Muscle of leg (tissue), 11 donors: ENCODE results near the gene TEAD2. TPM values are rescaled to one million over a fixed set of nuclear protein-coding genes. Genes with fewer than 3 reads are reported as not detected.

Experiments used
- DNase-seq: peaks from one replicate; pipeline ENCODE4 v3.0.0; 2013
- H3K27ac ChIP-seq: one replicate; pipeline ENCODE4 v1.5.1; 2013; ENCODE audit warnings: mild to moderate bottlenecking, low read length, control low read depth
- H3K27me3 ChIP-seq: one replicate; pipeline ENCODE4 v1.6.1; 2013; ENCODE audit warnings: low read length; ENCODE audit not compliant: control insufficient read depth, insufficient read depth
- H3K36me3 ChIP-seq: one replicate; pipeline ENCODE4 v1.6.1; 2013; ENCODE audit warnings: low read length; ENCODE audit not compliant: control insufficient read depth, insufficient read depth
- H3K4me1 ChIP-seq: one replicate; pipeline ENCODE4 v1.6.1; 2013; ENCODE audit warnings: low read length; ENCODE audit not compliant: control insufficient read depth, insufficient read depth
- H3K4me3 ChIP-seq: one replicate; pipeline ENCODE4 v1.5.1; 2013; ENCODE audit warnings: low read length, control low read depth
- H3K9me3 ChIP-seq: replicated peaks from 2 replicates; pipeline ENCODE4 v1.6.1; 2013; ENCODE audit warnings: low read depth, low read length; ENCODE audit not compliant: control insufficient read depth
- WGBS: methylation state at CpG from one replicate; pipeline ENCODE4 v1.1.5; 2013; ENCODE audit warnings: missing lambda C conversion rate; ENCODE audit not compliant: insufficient coverage; 5-methylcytosine and 5-hydroxymethylcytosine counted together
- polyA plus RNA-seq, 8 donors: library from polyadenylated mRNA; unstranded; fragments of 120-200 nt; gene quantifications; one replicate each; pipeline versions ENCODE4 v1.2.1 to v1.2.3, GENCODE V29; 2013; ENCODE audit warnings: inconsistent platforms in 1 of 8, low replicate concordance in 1 of 8; ENCODE audit not compliant: insufficient read length in 8 of 8, insufficient read depth in 1 of 8
- total RNA-seq: library from RNA; stranded (reverse); fragments of 120-200 nt; gene quantifications from one replicate; pipeline ENCODE4 v1.2.4, GENCODE V29; 2013

The TEAD2 gene
- total and polyA plus RNA-seq, 9 donors: 43.0 to 82.6 (median 74.0) TPM

DNA sequence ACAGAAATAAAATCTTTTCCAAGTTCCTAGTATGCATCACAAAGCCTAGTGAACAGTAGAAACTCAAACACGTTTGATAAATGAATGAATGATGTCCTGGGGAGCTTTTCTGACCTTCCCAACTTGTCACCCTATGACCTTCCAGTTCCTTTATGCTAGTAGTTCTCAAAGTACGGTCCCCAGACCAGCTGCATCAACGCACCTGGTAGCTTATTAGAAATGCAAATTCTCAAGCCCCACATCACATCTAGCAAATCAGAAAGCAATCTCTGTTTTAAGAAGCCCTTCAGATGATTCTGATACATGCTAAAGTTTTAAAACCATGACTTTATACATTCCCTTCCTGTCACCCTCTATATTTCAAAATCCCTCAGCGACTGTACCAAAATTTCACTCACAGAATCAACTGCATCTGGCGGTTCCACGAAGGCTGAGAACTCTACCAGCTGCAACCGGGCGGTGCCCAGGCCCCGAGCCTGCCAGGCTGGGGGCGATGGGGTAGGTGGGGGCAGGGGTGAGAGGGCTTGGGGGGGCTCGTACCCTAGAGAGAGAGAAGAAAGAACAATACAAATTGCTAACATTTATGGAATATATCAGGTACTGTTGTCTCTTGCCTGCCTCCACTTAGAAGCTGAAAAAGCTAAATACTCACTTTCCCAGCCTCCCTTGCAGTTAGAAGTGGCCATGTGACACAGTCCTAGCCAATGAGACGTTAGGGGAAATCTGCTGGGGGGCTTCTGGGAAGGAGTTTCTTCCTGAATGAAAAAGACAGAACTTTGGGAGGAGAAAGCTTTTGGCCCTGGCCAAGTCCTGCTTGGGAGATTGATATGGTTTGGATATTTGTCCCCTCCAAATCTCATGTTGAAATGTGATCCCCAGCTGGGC lies 13.7 kb downstream of the TEAD2 start:
- H3K4me1 ChIP-seq: no peaks in the 10 kb centered on the region
- no peak overlapping the region for H3K4me3 ChIP-seq
- peaks cover 89% of the 10 kb centered on the region for H3K36me3 ChIP-seq
- H3K27ac ChIP-seq: no peak overlapping the region
- no peaks in the 10 kb centered on the region for H3K9me3 ChIP-seq
- DNase-seq: no peak
- 100% methylated on average over 1 of the region's 12 CpGs for WGBS
- H3K27me3 ChIP-seq: no peaks in the 10 kb centered on the region

DNA sequence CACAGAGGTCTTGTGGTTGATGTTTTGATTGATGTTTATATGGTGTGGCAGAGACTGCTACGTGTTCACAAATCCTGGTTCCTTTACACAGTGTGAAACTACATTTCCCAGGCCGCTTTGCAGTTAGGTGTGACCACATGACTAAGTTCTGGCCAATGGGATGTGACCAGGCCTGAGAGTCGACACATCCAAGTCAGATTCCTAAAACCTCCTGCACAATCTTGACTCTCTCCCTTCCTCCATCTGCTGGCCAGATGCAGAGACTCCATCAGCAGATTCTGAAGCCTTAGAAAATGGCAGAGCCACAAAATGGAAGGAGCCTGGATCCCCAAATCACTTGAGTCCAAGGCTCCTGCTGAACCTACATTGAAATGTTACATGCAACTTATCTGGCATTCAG lies 14.4 kb downstream of the TEAD2 start:
- Histone ChIP-seq H3K4me1 (no peaks in the 10 kb centered on the region), H3K4me3 (no peak overlapping the region), H3K9me3 (no peaks in the 10 kb centered on the region), H3K27me3 (no peaks in the 10 kb centered on the region), H3K36me3 (peaks cover 88% of the 10 kb centered on the region), H3K27ac (no peak overlapping the region)
- DNase-seq: peak; percentile 78
- WGBS: 62% methylated on average over 3 of the region's 3 CpGs

DNA sequence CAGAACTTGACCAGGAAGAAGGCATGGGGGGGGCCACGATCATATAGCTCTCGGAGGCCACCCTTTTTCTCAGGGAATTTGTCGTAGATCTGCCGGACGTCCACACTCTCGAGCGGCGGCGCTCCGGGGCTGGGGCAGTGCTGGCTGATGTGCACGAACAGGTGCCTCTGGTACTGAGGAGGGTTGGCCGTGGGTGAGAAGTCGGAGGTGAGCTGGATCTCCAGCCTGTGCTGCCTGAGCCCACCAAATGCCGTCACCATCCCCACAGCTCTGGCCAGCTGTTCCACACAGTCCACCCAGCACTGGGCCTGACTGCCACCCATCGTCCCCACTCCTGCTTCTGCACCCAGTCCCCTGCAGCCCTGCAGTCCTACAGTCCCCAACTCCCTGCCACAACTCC lies 15.0 kb downstream of the TEAD2 start:
- Histone ChIP-seq H3K4me3 (no peak overlapping the region), H3K9me3 (no peaks in the 10 kb centered on the region), H3K27ac (no peak overlapping the region), H3K36me3 (peaks cover 90% of the 10 kb centered on the region), H3K4me1 (no peaks in the 10 kb centered on the region), H3K27me3 (no peaks in the 10 kb centered on the region)
- 88% methylated on average over 7 of the region's 15 CpGs for whole genome bisulfite sequencing
- DNase-seq: no peak

DNA sequence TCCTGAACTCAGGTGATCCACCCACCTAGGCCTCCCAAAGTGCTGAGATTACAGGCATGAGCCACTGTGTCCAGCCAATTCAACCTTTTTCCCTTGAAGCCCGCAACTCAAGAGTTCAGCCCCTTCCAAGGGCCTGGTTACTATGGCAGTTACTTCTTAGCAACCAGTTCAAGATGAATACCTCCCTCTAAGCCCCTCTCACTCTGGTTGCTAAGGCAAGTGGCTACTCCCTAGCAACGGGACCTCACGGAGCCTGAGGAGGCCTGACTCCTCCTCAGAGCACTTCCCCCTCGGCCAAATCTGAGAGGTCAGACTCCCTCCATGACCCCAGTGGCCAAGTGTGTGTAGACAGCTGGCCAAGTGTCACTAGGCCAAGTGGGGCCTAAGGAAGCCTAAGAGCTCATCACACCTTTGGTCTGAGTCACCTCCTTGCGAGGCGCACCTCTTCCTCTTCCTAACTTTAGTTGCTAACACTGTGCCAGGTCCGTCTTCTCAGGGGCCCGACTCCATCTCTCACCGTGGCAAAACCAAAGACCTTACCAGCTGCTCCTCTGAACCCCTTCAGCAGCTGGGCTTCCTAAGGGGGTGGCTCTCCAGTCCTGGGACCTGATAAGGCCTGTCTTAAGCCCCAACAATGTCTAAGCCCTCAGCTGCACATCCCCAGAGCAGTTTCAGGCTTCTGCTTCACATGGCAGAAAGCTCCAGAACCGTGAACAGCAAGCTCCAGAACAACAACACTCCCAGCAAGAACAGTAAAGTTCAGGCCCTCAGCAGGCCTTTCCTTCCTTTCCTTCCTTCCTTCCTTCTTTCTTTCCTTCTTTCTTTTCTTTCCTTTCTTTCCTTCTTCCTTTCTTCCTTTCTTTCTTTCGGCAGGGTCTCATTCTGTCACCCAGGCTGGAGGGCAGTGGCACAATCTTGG lies 17.5 kb downstream of the TEAD2 start:
- 87% methylated on average over 11 of the region's 11 CpGs for WGBS
- peaks cover 2% of the 10 kb centered on the region for H3K27me3 ChIP-seq
- H3K9me3 ChIP-seq: no peaks in the 10 kb centered on the region
- no peak for DNase-seq
- H3K4me3 ChIP-seq: no peak overlapping the region
- H3K36me3 ChIP-seq: peaks cover 85% of the 10 kb centered on the region
- no peak overlapping the region for H3K27ac ChIP-seq
- peaks cover 10% of the 10 kb centered on the region for H3K4me1 ChIP-seq

DNA sequence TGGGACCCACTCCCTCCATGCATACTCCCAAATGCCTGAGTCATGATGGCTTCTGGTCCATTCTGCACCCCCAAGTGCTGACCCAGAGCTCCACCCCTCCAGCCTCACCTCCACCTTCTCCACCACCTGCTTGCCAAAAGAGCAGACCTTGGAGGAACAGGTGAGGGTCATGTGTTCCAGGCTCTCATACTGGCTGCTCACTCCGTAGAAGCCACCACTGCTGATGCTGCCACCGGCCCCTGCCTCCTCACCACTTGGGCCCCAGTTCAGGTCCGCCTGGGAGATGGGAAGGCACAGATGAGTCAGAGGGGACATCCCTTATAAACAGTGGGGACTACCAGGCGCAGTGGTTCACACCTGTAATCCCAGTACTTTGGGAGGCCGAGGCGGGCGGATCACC lies 19.1 kb downstream of the TEAD2 start:
- Histone ChIP-seq H3K9me3 (no peaks in the 10 kb centered on the region), H3K27me3 (peaks cover 16% of the 10 kb centered on the region), H3K4me3 (no peak overlapping the region), H3K27ac (no peak overlapping the region), H3K36me3 (peaks cover 71% of the 10 kb centered on the region), H3K4me1 (peaks cover 26% of the 10 kb centered on the region)
- DNase-seq: no peak
- WGBS: no CpG with 5 or more reads among the region's 7 CpGs

DNA sequence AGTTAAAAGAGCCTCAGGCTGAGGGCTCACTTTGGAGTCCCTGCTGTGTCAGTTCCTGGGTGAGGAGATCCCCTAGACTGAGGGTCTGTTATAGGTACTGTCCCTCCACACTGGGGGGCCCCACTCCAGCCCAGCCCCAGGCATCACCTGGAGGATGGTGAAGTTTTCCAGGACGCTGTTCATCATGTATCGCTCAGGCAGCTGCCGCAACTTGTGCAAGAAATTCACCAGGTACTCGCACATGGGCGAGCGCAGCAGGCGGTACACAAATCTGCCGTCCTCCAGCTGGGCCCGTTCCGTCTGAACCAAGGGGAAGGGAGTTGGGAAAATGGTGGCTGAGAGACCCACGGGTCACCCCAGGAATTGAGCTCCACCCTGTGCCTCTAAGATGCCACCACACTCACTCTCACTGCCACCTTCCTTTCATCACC lies 19.9 kb downstream of the TEAD2 start:
- Histone ChIP-seq H3K27me3 (peaks cover 21% of the 10 kb centered on the region), H3K4me1 (peaks cover 26% of the 10 kb centered on the region), H3K4me3 (no peak overlapping the region), H3K36me3 (peaks cover 63% of the 10 kb centered on the region), H3K9me3 (no peaks in the 10 kb centered on the region), H3K27ac (no peak overlapping the region)
- no peak for DNase-seq
- WGBS: 91% methylated on average over 7 of the region's 11 CpGs

DNA sequence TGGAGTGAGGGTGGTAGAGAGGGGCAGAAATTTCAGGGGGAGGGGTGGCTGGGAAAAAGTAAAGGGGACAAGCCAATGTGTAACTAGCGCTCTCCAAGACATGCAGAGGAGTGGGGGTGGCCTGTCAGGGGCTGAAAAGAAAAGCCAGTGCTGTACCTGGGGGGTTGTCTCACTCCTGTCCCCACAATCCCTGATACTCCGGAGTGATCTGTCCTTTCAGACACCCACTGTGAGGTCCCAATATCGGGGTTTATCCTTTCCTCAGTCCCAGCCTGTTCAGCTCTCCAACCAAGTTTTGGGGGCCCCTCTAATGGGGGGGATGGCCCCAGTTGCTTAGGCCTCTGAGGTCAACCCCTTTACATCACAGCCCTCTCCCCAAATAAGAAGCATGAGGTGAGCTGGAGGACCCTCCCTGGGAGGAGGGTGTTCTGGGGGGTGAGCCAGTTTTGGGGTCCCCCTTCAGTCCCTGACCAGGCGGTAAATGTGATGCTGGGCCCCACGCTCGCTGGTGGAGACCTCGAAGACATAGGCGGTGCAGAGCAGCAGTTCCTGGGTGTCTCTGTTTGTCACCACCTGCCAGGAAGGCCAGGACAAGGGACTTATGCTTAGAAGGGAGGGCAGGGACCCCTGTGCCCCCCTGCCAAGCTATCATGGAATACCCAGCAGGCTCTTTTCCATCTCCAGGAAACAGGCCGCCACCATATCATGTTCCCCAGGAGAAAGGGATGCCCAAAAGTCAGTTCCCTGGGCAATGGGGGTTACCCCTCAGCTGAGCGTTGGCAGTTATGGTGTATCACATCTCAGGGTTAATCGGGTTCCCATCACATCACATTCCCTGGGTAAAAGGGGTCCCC lies 21.1 kb downstream of the TEAD2 start:
- Histone ChIP-seq H3K36me3 (peaks cover 53% of the 10 kb centered on the region), H3K9me3 (no peaks in the 10 kb centered on the region), H3K4me3 (no peak overlapping the region), H3K4me1 (peaks cover 26% of the 10 kb centered on the region), H3K27me3 (peaks cover 21% of the 10 kb centered on the region), H3K27ac (no peak overlapping the region)
- no peak for DNase-seq
- WGBS: 91% methylated on average over 7 of the region's 11 CpGs

DNA sequence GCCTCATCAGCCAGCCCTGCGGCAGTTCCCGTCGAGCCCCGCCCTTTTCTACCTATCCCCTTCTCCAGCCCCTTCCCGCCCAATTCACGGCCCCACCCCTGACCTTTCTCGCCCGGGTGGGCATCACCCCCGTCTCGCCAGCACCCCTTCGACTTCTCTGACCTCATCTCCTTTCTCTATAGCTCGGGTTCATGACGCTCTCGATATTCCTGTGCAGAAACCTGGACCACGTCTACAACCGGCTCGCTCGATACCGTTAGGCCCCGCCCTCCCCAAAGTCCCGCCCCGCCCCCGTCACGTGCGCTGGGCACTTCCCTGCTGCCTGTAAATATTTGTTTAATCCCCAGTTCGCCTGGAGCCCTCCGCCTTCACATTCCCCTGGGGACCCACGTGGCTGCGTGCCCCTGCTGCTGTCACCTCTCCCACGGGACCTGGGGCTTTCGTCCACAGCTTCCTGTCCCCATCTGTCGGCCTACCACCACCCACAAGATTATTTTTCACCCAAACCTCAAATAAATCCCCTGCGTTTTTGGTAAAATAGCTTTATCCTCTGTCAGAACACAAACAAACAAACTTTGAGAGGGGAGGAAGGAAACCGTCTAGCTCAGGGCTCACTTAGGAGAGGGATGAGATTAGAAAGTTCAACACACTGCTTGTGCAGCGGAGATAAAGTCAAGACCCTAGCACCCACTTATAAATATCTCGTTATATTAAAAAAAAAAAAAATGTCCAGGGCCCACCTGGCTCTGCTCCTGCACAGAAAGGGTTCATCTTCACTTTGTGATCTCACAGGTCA lies 21.9 kb downstream of the TEAD2 start:
- Histone ChIP-seq H3K27ac (peak overlapping the region; percentile 67), H3K4me1 (peaks cover 26% of the 10 kb centered on the region), H3K9me3 (no peaks in the 10 kb centered on the region), H3K4me3 (no peak overlapping the region), H3K27me3 (peaks cover 21% of the 10 kb centered on the region), H3K36me3 (peaks cover 48% of the 10 kb centered on the region)
- DNase-seq: peak; percentile 60
- WGBS: 7% methylated on average over 32 of the region's 36 CpGs
